Esophagus muscularis mucosa (tissue), 4 donors: ENCODE measurements around the gene NDUFA12. TPM values are rescaled to one million over a fixed set of nuclear protein-coding genes. Genes with fewer than 3 reads are reported as not detected.

Source experiments
- DNase-seq: peaks from one replicate; pipeline ENCODE4 v3.0.0-alpha.2; 2017; ENCODE audit errors: extremely low spot score
- H3K27ac ChIP-seq, 4 donors: fragments of 200-600 bp; sonication (generic); replicated peaks in 1 of 4; 1 replicate in 3 of 4; 2 replicates in 1 of 4; pipeline ENCODE4 v1.5.1; 2016 to 2019; ENCODE audit warnings: mild to moderate bottlenecking in 1 of 4
- H3K27me3 ChIP-seq, 4 donors: fragments of 200-600 bp; sonication (generic); one replicate each; pipeline versions ENCODE4 v1.5.1 to v1.6.0; 2016 to 2019
- H3K36me3 ChIP-seq, 4 donors: fragments of 200-600 bp; sonication (generic); one replicate each; pipeline ENCODE4 v1.5.1; 2016 to 2019
- H3K4me1 ChIP-seq, 4 donors: fragments of 200-600 bp; sonication (generic); one replicate each; pipeline ENCODE4 v1.5.1; 2016 to 2019
- H3K4me3 ChIP-seq, 4 donors: fragments of 200-600 bp; sonication (generic); 1 replicate in 2 of 4; 2 replicates in 2 of 4; pipeline ENCODE4 v1.5.1; 2016 to 2019; ENCODE audit warnings: mild to moderate bottlenecking in 4 of 4, moderate library complexity in 1 of 4
- H3K9me3 ChIP-seq, 4 donors: fragments of 200-600 bp; sonication (generic); 1 replicate in 3 of 4; 2 replicates in 1 of 4; pipeline ENCODE4 v1.5.1; 2016 to 2019
- EP300 ChIP-seq: sonication (generic); formaldehyde crosslinking; IDR thresholded peaks from one replicate; pipeline ENCODE4 v1.6.1; 2017; ENCODE audit warnings: antibody characterized with exemption
- POLR2A ChIP-seq: fragments of 450-650 bp; IDR thresholded peaks from one replicate; pipeline ENCODE4 v1.6.1; 2017; ENCODE audit warnings: antibody characterized with exemption, moderate library complexity, mild to moderate bottlenecking, low read depth
- POLR2AphosphoS5 ChIP-seq, 2 donors: sonication (generic); formaldehyde crosslinking; IDR thresholded peaks; one replicate each; pipeline ENCODE4 v1.6.1; 2017; ENCODE audit warnings: antibody characterized with exemption in 2 of 2
- WGBS: methylation state at CpG from one replicate; pipeline ENCODE4 v1.1.5; 2018; 5-methylcytosine and 5-hydroxymethylcytosine counted together
- intact Hi-C: fragments of 100-400 bp; cut with DNase I; formaldehyde crosslinking; loops from one replicate; pipeline ENCODE4 v1.15.1; 2023
- total RNA-seq, 4 donors: library from RNA; depleted of rRNA; stranded (reverse); fragments of >200 nt; gene quantifications; one replicate each; pipeline versions ENCODE4 v1.1.0 to v1.2.1, GENCODE V29; 2016
- TF ChIP-seq, protein P1 (sequence below), 3 experiments: fragments of 200-600 bp in 2 of 3; fragments of 450-650 bp in 1 of 3; sonication (generic) in 2 of 3; IDR thresholded peaks; one replicate each; pipeline ENCODE4 v1.5.1; 2017 to 2019; ENCODE audit warnings: antibody characterized with exemption in 3 of 3, mild to moderate bottlenecking in 2 of 3, moderate library complexity in 1 of 3

Gene NDUFA12
- total RNA-seq, 4 donors from 2014 or later = 72.3 to 154 (median 106) TPM

DNA sequence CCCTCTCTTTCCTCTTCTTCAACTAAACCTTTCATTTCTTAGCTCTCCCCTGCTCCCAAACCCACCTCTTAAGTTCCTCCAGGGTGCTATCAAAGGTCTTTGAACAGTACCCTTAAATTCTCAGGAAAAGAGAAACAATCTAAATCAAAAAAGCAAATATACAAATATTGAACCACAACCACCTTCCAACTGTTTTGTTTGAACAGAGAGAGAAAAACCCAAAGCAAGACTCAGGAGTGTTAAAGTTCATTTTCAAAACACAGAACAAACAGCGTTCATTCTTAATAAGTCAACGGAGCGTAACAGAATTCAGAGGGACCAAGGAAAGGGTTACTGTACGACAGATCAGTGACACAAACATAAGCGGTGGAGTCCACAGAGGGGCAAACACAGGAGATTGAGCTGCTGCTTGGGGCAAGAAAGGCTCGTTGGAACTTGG lies 73.3 kb downstream of the NDUFA12 start:
- no peak overlapping the region for H3K4me3 ChIP-seq
- no peak overlapping the region for H3K27ac ChIP-seq
- intact Hi-C loops = no loop called here
- H3K27me3 ChIP-seq = no peaks in the 10 kb centered on the region
- no peaks in the 10 kb centered on the region for H3K36me3 ChIP-seq
- DNase-seq = no peak
- H3K9me3 ChIP-seq = no peaks in the 10 kb centered on the region
- H3K4me1 ChIP-seq = no peaks in the 10 kb centered on the region
- TF ChIP-seq, protein P1, sequence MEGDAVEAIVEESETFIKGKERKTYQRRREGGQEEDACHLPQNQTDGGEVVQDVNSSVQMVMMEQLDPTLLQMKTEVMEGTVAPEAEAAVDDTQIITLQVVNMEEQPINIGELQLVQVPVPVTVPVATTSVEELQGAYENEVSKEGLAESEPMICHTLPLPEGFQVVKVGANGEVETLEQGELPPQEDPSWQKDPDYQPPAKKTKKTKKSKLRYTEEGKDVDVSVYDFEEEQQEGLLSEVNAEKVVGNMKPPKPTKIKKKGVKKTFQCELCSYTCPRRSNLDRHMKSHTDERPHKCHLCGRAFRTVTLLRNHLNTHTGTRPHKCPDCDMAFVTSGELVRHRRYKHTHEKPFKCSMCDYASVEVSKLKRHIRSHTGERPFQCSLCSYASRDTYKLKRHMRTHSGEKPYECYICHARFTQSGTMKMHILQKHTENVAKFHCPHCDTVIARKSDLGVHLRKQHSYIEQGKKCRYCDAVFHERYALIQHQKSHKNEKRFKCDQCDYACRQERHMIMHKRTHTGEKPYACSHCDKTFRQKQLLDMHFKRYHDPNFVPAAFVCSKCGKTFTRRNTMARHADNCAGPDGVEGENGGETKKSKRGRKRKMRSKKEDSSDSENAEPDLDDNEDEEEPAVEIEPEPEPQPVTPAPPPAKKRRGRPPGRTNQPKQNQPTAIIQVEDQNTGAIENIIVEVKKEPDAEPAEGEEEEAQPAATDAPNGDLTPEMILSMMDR (IDR thresholded peaks at IDR 0.05) = no peak
- no peak for TF ChIP-seq POLR2A
- no peak for TF ChIP-seq EP300
- no peak for TF ChIP-seq POLR2AphosphoS5 (IDR thresholded peaks at IDR 0.05)
- WGBS = 80% methylated on average over 6 of the region's 6 CpGs

DNA sequence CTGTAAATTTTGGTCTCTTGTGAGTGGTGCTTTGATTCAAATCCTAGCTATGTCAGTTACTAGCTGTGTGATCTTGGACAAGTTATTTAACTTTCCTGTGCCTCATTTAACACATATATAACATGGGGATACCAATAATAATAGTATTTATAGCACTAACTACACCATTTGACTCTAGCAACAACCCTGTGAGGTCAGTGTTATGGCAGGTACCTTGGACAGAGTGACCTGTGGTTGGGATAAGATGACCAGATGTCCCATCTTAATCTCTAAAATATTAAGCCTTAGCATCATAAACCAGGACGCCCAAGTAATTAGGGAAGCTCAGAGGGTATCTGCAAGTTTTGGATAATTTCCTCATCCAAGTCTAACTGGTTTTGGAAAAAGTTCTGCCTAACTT lies 73.7 kb downstream of the NDUFA12 start:
- WGBS = 94% methylated on average over 1 of the region's 1 CpG
- H3K4me1 ChIP-seq = no peaks in the 10 kb centered on the region
- intact Hi-C loops = no loop called here
- no peak for DNase-seq
- H3K27me3 ChIP-seq = no peaks in the 10 kb centered on the region
- H3K4me3 ChIP-seq = no peak overlapping the region
- H3K27ac ChIP-seq = no peak overlapping the region
- no peaks in the 10 kb centered on the region for H3K9me3 ChIP-seq
- no peaks in the 10 kb centered on the region for H3K36me3 ChIP-seq
- TF ChIP-seq, protein P1 (IDR thresholded peaks at IDR 0.05) = no peak
- TF ChIP-seq POLR2AphosphoS5 (IDR thresholded peaks at IDR 0.05) = no peak
- no peak for TF ChIP-seq POLR2A
- no peak for TF ChIP-seq EP300

DNA sequence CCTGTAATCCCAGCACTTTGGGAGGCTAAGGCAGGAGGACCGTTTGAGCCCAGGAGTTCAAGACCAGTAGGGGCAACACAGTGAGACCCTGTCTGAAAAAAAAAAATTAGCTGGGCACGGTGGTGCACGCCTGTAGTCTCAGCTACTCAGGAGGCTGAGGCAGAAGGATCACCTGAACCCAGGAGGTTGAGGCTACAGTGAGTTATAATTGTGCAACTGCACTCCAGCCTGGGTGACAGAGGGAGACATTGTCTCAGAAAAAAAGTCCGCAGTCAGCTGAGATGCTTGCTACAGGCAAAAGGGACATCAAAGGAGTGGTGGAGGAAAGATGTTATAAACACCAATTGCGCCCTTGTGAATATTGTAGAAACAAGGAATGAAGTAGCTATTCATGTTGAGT lies 77.8 kb downstream of the NDUFA12 start:
- no peak for DNase-seq
- Histone ChIP-seq H3K4me3 (no peak overlapping the region), H3K9me3 (no peaks in the 10 kb centered on the region), H3K27me3 (no peaks in the 10 kb centered on the region), H3K4me1 (no peaks in the 10 kb centered on the region), H3K36me3 (no peaks in the 10 kb centered on the region), H3K27ac (no peak overlapping the region)
- TF ChIP-seq POLR2A (no peak), POLR2AphosphoS5 (IDR thresholded peaks at IDR 0.05) (no peak), EP300 (no peak)
- TF ChIP-seq, protein P1 (IDR thresholded peaks at IDR 0.05) = no peak
- intact Hi-C loops = no loop called here
- WGBS = 89% methylated on average over 5 of the region's 5 CpGs

DNA sequence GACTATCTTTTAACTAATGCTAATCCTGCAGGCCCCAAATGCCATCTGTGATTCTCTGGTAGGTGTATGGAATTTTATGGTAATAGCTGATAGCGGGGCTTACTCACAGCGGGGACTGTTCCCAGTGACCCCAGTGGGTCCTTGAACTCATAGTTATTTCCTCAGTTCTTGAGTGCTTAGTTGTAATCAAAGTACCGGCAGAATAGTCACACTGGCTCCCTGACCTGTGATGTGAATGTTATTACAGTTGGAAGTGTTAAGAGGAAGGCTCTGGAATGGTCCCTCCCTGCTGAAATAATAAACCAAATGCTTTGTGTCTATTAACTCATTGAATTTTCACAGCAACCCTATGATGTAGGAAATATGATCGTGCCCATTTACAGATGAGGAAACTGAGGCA lies 78.3 kb downstream of the NDUFA12 start:
- H3K27ac ChIP-seq = no peak overlapping the region
- no peak for DNase-seq
- no peak overlapping the region for H3K4me3 ChIP-seq
- no peaks in the 10 kb centered on the region for H3K9me3 ChIP-seq
- intact Hi-C loops = no loop called here
- H3K4me1 ChIP-seq = no peaks in the 10 kb centered on the region
- 82% methylated on average over 4 of the region's 4 CpGs for WGBS
- H3K27me3 ChIP-seq = no peaks in the 10 kb centered on the region
- no peaks in the 10 kb centered on the region for H3K36me3 ChIP-seq
- TF ChIP-seq, protein P1 (IDR thresholded peaks at IDR 0.05) = no peak
- TF ChIP-seq POLR2AphosphoS5 (IDR thresholded peaks at IDR 0.05) (no peak), EP300 (no peak), POLR2A (no peak)

DNA sequence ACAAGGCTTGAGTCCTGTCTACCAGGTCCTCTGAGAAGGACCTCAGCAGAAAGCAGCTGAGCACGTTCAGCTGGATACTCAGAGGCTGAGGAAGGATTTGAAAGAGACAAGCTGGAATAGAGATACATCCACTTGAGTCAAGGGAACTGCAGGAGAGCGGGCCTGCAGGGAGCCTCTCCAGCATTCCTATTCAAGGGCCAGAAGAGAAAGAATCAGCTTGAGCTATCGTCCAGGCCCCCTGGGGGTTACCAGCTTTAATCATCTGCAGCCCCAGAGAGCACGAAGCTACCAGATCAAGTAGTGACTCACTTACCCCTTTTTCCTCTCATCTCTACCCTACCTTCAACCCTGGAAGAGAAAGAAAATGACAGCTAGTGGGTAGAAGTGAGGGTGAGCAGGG lies 80.9 kb downstream of the NDUFA12 start:
- no peaks in the 10 kb centered on the region for H3K36me3 ChIP-seq
- DNase-seq = no peak
- intact Hi-C loops = no loop called here
- WGBS = 79% methylated on average over 4 of the region's 4 CpGs
- H3K4me3 ChIP-seq = no peak overlapping the region
- no peak overlapping the region for H3K27ac ChIP-seq
- no peaks in the 10 kb centered on the region for H3K9me3 ChIP-seq
- TF ChIP-seq POLR2A (no peak), EP300 (no peak), POLR2AphosphoS5 (IDR thresholded peaks at IDR 0.05) (no peak)
- TF ChIP-seq, protein P1 (IDR thresholded peaks at IDR 0.05) = no peak
- no peaks in the 10 kb centered on the region for H3K4me1 ChIP-seq
- no peaks in the 10 kb centered on the region for H3K27me3 ChIP-seq
